SH-SY5Y (cell line): ENCODE results near the gene AADACL4.

Source experiments
- GATA2 ChIP-seq: IDR thresholded peaks from 2 replicates; pipeline ENCODE4 v1.6.1; 2011; ENCODE audit warnings: mild to moderate bottlenecking, low read depth, low read length
- GATA3 ChIP-seq: IDR thresholded peaks from 2 replicates; pipeline ENCODE4 v1.6.1; 2011; ENCODE audit warnings: low read depth, mild to moderate bottlenecking, low read length, moderate library complexity

DNA sequence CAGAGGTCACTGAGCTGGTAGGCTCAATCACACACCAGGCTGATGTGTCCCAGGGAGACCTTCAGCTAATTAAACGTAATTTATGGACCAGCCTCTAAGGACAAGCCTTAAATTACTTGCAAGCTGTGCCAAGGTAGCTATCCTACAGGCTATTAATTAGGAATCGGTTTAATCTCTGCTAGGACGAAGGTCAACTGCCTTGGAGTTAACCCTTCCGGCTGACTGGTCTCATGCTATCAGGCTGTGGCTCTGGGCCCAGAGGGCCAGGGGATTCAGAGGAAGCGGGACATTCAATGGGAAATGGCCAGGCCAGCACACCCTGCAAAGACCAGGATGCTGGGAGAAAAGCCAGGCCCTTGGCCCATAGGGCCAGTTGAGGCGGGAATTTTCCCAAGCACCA is 44.9 kb upstream of the AADACL4 start:
- no peak for TF ChIP-seq GATA3
- TF ChIP-seq GATA2: no peak
